HG03103 (cell line): Measurements from ENCODE around the gene GJC2.
"Not testable (repeated sequence)": the region's sequence is repeated elsewhere in the genome, so short reads cannot be mapped to it uniquely, and the experiment has no call there.

Experiments
- ATAC-seq: cut with Tn5 transposase; IDR thresholded peaks from one replicate; pipeline ENCODE4 v1.9.1; 2021; ENCODE audit warnings: low read depth; ENCODE audit not compliant: unreplicated experiment

GJC2 gene

DNA sequence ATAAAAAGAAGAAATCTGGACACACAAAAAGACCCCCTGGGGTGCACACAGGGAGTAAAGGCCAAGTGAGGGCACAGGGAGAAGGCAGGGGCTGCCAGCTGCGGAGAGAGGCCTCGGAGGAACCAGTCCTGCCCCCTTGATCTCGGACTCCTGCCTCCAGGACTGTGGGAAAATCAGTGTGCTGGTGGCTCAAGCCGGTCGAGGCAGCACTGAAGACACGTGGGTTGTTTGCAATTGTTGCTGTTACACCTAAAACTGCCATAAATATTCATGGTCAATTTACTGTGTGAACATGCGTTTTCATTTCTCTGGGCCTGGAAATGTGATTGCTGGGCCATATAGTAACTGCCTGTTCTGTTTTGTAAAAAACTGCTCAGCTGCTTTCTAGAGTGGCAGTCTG lies 34.4 kb downstream of the GJC2 start:
- no peak for ATAC-seq

DNA sequence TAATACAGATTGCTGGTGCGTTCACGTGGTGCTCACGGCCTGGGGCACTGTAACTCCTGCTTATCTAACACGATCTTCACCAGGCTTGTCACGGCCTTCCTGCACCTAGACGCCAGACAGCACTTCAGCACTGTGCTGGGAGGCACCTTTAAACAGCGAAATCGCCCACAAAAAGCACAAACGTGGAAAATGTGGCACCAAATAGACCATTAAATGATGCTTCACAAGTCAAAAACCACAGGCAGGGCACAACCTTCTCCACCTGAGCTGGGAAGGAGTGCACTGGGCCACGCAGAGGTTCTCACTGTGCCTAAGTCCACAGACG lies 35.9 kb downstream of the GJC2 start:
- no peak for ATAC-seq

DNA sequence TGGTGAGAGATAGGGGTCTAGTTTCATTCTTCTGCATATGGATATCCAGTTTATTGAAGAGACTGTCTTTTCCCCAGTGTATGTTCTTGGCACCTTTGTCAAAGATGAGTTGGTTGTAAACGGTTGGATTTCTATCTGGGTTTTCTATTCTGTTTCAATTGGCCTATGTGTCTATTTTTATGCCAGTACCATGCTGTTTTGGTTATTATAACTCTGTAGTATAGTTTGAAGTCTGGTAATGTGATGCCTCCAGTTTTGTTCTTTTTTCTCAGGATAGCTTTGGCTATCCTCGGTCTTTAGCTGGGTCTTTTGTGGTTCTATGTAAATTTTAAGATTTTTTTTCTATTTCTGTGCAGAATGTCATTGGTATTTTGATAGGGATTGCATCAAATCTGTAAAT lies 38.5 kb downstream of the GJC2 start:
- not testable (repeated sequence) for ATAC-seq

DNA sequence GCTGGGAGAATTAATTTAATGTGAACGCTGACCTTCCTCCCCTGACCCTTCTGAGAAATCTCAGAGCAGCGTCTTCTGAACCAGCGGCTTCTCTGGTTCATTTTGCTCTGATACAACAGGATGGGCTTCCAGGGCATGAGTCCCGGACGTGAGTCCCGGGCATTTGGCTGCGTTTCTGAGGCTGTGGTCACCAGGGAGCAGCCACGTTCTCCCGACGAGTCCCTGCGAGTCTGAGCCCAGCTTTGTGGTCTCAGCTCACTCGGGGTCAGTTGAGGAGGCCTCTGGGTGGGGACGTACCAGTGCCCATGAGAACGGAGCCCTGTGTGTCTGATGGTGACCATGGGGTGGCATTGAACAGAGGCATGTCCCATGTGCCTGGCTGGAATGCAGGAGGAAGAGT lies 40.5 kb downstream of the GJC2 start:
- no peak for ATAC-seq

DNA sequence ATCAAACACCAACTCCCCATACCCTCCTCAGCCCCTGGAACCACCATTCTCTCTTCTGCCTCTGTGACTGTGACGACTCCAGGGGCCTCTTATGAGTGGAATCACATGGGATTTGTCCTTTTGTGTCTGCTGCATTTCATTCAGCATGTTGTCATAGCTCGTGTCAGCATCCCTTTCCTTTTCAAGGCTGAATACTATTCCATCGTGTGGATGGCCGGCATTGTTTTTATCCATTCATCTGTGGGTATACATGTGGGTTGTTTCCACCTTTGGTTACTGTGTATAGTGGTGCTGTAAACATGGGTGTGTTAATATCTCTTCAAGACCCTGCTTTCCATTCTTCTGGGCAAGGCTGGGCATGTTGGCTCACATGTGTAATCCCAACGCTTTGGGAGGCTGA lies 41.0 kb downstream of the GJC2 start:
- ATAC-seq = no peak

DNA sequence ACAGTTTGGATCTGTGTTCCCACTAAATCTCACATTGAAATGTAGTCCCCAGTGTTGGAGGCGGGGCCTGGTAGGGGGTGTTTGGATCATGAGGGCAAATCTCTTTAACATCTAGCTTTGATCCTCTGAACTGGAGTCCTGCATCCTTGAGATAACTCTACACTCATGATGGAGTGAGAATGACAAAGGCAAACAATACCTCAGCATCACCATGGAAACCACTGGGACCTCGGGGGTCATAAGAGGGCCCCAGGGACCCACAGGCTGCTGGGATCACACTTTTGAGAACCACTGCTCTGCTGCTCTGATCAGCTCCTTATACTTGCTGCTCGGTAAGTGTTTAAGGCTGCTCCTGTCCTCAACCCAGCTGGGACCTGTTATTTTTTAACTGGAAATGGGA lies 44.7 kb downstream of the GJC2 start:
- ATAC-seq = no peak

DNA sequence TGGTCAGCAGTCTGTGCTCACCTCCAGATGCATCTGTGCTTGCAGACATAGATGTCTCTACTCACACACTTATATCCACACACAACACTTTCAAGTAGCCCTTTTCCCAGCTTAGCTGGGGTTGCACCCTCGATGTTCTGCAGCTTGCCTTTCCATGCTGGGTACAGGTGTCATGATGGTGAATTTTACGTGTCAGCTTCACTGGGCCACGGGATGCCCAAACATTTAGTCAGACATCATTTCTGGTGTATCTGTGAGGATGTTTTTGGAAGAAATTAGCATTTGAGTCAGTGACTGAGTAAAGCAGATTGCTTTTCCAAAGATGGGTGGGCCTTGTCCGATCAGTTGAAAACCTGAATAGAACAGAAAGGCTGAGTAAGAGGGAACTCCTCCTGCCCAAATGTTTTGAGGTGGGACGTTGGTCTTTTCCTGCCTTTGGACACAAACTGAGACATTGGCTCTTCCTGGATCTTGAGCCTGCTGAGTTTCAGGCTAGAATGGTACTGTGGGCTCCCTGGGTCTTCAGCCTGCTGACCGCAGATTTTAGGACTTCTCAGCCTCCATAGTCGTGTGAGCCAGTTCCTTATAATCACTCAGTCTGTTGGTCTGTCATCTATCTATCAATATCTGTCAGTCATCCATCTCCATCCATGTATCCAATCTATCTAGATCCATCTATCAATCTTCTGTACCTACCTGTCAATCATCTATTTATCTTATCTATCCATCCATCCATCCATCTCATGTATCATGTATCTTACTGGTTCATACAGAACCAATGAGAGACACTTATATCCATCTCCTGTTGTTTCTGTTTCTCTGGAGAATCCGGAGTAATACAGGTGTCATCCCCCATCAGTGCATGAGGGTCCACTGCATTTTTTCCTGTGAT lies 45.4 kb downstream of the GJC2 start:
- no peak for ATAC-seq

DNA sequence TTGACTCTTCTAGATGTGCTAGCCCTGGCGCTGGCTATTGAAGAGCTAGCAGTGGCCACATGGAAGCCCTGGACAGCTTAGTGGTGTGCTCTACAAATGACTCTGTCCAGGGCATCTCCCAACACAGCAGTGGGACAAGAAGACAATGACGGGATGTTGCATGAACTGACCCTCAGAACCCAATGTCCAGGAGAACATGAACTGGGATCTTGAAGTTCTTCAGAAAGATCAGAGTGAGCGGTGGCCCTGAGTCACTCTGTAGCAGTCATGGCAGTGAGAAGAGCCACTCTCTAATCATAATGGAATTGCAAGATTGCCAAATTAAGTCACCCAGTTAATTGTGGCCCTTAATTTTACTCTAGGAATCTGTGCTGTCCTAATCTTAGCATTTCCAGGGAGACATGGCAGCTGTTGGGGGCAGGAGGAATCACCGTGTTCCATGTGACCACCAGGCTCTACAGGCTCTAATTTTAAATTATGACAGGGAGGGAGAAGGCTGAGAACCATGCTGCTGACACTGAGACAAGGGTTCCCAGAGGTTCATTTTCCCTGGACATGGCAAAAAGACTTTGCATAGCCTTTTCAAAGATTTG lies 47.9 kb downstream of the GJC2 start:
- no peak for ATAC-seq

DNA sequence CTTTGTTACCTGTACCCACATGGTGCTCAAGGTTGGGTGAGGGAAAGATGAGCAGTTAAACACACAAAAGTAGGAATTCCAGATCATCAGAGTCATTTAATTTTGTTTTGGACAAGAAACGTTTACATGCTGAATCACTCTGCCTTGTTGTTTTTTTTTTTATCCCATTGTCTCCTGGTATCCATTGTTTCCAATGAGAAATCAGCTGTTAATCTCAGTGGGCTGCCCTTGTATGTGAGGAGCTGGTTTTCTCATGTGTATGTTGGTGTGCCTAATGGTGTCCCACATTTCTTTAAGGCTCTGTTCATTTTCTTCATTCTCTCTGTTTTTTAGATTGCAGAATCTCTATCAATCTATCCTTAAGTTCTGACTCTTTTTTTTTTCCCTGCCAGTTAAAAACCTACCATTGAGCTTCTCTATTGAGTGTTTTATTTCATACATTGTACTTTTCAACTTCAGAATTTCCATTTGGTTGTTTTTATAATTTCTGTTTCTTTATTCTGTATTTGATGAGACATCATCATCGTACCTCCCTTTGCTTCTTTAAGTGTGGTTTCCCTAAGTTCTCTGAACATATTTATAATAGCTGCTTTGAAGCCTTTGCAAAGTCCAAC lies 49.4 kb downstream of the GJC2 start:
- ATAC-seq = no peak

DNA sequence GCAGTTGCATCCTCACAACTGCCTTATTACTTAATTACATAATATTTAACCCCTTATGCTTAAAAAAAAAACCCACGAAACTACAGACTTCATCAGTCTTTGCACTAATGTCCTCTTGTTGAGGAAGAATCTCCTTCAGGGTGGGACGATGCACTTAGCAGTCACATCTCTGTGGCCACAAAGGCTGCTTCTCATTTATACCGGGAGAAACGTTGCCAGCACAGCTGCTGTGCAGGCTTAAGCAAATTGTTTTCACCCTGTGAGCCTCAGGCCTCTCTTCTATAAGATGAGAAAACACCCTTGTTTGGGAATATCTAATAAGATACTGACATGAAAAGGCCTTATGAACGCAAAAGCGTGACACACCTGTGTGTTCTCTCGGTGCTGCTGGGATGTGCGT lies 55.2 kb downstream of the GJC2 start:
- ATAC-seq = no peak

DNA sequence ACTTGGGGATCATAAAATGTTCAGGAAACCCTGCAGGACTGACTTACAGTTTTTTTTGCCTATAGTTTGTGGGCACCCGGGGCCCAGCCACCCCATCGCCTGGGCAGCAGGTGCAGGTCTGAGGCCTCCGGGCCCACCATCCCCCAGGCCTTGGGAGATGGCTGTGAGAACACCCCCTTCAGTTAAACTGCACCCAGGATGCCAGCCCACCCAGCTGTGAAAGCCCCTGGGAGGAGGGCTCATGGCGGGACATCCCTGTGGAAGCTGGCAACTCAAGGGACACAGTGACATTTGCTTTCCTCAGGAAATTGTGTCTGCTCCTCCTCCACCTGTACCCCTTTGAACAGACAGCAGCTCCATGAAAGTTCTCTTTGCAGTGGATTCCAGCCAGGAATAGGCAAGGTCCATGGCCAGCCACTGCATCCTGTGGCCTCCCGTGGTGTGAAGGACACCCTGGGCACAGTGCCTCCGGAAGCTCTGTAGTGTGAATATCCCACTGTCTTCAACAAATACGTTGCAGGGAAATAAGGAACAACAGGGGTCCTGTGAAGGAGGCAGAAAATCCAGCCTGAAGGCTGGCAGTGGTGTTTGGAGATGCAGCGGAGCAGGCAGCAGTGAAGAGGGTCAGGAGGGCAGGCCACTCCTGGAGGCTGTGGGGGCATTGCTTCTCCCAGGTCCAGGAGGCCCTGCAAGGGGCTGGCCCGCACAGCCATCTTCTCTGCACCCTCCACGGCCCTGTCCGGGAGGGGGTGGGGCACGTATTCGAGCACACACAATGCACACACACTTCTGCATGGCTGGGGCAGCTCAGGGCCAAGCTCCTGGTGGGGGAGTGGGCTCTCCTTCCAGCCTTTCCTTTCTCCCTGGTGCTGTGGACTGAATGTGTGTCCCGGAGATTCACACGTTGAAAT lies 56.1 kb downstream of the GJC2 start:
- no peak for ATAC-seq

DNA sequence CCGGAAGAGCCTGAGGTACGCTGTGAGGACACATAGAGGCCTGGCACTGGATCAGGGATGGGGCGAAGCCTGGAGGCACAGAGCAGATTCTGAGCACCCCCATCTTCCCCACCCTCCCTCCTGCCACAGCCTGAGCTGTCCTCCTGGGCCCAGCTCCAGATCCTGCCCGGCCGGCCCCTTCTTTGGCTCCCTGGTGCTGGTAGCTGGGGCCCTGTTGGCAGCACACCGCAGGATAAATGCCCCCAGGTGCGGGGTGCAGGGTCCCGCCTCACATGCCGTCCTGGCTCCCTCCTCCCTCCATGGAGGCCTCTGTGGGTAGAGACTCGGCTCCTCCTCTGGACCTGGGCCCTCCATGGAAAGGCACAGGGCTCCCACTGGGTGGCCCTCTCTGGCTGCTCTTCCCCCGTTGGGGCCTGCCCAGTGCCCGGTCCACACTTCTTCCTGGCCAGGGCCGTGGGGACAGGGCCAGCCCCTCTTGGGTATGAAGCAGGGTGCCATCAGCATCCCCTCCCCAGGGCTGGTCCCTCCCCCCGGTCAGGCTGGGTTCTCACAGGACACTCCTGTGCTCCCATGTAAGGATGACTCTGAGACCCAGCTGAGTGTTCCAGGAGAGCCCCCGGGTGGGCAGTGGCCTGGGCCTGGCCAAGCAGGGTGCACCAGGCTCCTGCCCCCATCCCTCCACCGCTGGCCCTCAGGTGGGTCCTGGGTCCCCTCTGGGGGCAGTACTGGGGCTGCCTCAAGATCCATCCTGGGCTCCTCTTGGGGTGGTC lies 57.0 kb downstream of the GJC2 start:
- no peak for ATAC-seq

DNA sequence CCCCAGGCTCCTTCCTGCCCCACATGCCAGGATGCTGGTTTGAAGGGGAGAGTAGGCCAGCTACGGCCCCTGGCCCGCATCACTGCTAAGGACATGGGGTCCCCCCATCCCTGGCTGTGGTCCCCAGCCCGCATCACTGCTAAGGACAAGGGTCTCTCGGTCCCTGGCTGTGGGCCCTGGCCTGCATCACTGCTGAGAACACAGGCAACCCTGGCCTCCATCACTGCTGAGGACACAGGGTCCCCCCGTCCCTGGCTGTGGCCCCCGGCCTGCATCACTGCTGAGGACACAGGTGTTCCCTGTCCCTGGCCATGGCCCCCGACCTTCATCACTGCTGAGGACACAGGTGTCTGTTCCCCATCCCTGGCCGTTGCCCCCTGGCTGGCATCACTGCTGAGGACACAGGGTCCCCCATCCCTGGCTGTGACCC lies 57.7 kb downstream of the GJC2 start:
- no peak for ATAC-seq

DNA sequence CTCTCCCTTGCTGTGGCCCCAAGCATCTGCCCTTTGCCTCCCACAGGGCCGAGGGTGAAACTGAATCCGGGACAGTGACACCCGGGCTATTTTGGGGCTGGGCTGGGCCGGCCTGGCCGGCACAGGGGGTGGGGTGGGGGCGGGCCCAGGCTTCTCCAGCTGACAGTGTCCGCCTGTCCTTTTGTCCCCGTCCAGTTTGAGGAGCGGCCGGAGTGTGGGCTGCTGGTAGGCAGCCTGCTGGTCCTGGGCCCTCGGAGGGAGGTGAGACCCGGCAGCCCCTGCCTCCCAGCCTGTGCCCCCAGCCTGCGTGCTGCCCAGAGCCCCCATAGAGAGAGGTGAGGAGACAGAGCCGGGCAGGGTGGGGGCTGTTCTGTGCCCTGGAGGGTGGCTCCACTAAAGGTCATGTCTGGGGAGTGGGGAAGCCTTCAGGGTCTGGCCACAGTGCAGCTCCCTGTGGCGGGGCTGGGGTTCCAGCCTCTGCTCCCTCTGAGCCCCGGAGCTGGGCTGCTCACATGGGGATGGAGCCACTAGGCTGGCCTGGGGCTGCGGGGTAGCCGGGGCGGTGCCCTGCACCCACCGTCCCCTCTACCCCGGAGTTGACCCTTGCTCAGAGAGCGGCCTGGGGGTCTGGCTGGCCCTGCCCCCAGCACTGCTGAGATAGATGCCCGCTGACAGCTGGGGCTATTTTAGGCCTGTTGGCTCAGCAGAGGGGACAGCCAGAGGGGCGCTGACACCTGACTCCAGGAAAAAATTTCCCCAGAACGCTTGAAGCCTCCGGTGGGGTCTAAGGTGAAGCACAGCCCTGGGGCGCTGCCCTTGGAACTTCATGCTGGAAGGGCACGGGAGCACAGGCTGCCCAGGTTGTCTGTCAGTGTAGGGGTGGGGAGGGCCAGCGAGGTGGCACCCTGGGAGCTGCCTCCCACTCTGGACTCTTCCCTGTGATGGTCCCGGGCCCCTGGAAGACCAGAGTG lies 58.4 kb downstream of the GJC2 start, which contains the start of gene OBSCN:
Gene OBSCN (plus strand): TSS at position 194 of the 971 bp plus-strand sequence. CDS start 3,740 bp downstream, outside the sequence.
- ATAC-seq = no peak

DNA sequence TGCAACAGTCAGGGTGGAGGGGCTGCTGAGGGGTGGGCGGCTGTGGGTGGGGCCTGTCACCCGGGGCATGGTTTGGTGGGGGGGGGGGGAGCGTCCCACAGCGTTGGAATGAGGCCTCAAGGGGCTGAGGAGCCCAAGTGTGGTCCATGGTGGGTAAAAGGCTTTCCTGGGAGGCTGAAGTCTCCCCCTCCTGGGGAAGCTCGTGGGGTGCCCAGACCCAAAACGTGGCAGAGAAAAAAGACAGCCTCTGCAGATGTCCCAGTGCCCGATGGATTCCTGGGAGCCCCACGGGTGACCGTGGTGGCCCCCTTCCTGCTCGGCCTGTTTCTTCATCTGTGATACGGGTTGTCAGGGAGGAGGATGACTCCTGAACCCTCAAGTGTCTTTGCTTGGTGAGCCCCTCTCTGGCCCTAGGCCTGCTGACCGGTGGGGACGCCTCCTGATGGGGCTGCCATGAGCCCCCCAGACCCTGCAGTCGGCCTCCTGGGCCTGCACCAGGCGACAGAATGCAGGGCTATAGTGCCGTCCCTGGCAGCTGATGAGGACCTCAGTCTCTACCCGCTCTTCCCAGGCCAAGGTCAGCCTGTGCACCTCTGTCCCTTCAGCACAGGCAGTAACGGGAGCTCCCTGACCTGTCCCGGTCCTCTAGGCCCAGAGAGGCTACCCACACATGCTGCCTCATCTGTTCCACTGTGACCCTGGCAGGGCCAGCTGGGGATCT lies 59.3 kb downstream of the GJC2 start:
- ATAC-seq = no peak
